K562 (cell line): ENCODE data around the gene NUSAP1. TPM values are rescaled to one million over a fixed set of nuclear protein-coding genes. Genes with fewer than 3 reads are reported as not detected.

Experiments used
- FOXK2 ChIP-seq, 2 experiments: fragments of 450-650 bp; IDR thresholded peaks in 1 of 2; conservative IDR thresholded peaks in 1 of 2; 2 replicates each; pipeline ENCODE4 v1.6.1; 2016; ENCODE audit warnings: low read depth in 2 of 2, mild to moderate bottlenecking in 1 of 2
- MTA1 ChIP-seq: fragments of 450-650 bp; IDR thresholded peaks from 2 replicates; pipeline ENCODE4 v1.6.1; 2017; ENCODE audit warnings: borderline replicate concordance
- NR3C1 ChIP-seq: sonication (generic); formaldehyde crosslinking; IDR thresholded peaks from 2 replicates; pipeline ENCODE4 v1.8.1; 2022; ENCODE audit warnings: missing genetic modification reagents
- YY1 ChIP-seq, 3 experiments: IDR thresholded peaks; 2 replicates each; pipeline ENCODE4 v1.6.1; 2011; ENCODE audit warnings: low read length in 2 of 3, mild to moderate bottlenecking in 2 of 3, moderate library complexity in 2 of 3, borderline replicate concordance in 1 of 3, control low read depth in 1 of 3, low read depth in 1 of 3; ENCODE audit not compliant: insufficient read depth in 3 of 3, insufficient replicate concordance in 2 of 3, control insufficient read depth in 1 of 3, insufficient read length in 1 of 3; ENCODE audit errors: extremely low read depth in 1 of 3
- ZNF583 ChIP-seq: fragments of 250-450 bp; sonication (Bioruptor Pico); IDR thresholded peaks from 2 replicates; pipeline ENCODE4 v1.4.0; 2020
- ZNF76 ChIP-seq: fragments of 250-450 bp; sonication (Bioruptor Pico); IDR thresholded peaks from 2 replicates; pipeline ENCODE4 v1.4.0; 2020; ENCODE audit warnings: mild to moderate bottlenecking, moderate library complexity, borderline replicate concordance
- polyA plus RNA-seq, 8 experiments: library from polyadenylated mRNA; depleted of rRNA in 4 of 8; stranded (reverse) in 5 of 8; unstranded in 3 of 8; fragments of >200 nt; fragmentation: Nextera tagmentation in 2 of 8; fragmentation: Illumina TruSeq in 1 of 8; extraction: Ambion mirVana in 2 of 8; extraction: Trizol in 1 of 8; gene quantifications; 2 replicates each; pipeline versions ENCODE4 v1.2.1 to v1.2.3, GENCODE V29; 2011 to 2014; ENCODE audit warnings: inconsistent platforms in 1 of 8, missing spikeins in 1 of 8
- total RNA-seq, 7 experiments: library from RNA; depleted of rRNA in 6 of 7; stranded (reverse); fragments of >200 nt in 6 of 7; fragmentation: Illumina TruSeq in 2 of 7; extraction: Trizol in 2 of 7; gene quantifications; 2 replicates each; pipeline versions ENCODE4 v1.2.1 to v1.2.3, GENCODE V29; 2011 to 2021; ENCODE audit warnings: low replicate concordance in 1 of 7
- TF ChIP-seq, protein P1 (sequence below): fragments of 250-450 bp; sonication (Bioruptor Pico); IDR thresholded peaks from 2 replicates; pipeline ENCODE4 v1.5.0; 2021; ENCODE audit warnings: mild to moderate bottlenecking, moderate library complexity
- TF ChIP-seq, protein P2 (sequence below): fragments of 200-800 bp; sonication (Bioruptor generic); IDR thresholded peaks from 2 replicates; pipeline ENCODE4 v1.6.1; 2017; ENCODE audit warnings: missing genetic modification characterization, missing compliant biosample characterization
- TF ChIP-seq, protein P3 (sequence below): fragments of 450-650 bp; IDR thresholded peaks from 2 replicates; pipeline ENCODE4 v1.6.1; 2016; ENCODE audit warnings: low read depth
- TF ChIP-seq, protein P4 (sequence below): fragments of 450-650 bp; IDR thresholded peaks from 2 replicates; pipeline ENCODE4 v1.6.1; 2016; ENCODE audit warnings: borderline replicate concordance

NUSAP1 gene
- total and polyA plus RNA-seq, 9 of the 15 experiments (the other 6 are each of a cell fraction or from before 2014, with no cell fraction given): 119 to 266 (median 227) TPM

DNA sequence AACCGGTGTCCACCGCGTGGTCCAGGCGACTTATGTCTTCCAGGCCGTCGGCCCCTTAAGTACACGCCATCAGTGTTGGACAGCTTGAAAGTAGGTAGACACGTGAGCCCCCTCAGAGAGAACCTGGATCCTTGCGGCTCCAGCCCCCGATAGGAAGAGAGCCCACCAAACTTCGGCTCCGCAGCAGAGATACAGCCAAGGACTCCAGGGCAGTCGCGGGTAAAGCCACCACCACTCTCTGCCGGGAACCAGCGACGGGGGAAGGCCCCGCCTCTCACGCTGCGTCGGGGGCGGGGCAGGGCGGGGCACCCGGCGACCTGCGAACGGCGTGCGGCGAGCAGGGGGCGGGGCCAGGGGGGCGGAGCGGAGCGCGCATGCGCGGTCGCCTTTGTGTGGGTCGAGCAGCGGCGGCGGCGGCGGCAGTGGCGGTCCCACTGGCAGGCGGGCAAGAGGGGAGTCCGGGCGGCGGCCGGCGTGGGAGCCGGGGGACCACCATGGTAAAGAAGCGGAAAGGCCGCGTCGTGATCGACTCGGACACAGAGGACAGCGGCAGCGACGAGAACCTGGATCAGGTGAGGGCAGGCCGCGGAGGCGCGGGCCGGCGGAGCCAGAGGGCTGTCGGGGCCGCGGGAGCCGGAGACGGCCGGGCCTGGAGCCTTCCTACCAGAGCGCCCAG lies 84.2 kb downstream of the NUSAP1 start, which contains the start of gene RTF1 (continued):
- TF ChIP-seq YY1 (IDR thresholded peaks at IDR 0.05; ENCODE audit: borderline replicate concordance in 1 of 3, control insufficient read depth in 1 of 3, extremely low read depth in 1 of 3, insufficient read depth in 3 of 3, insufficient read length in 1 of 3, insufficient replicate concordance in 2 of 3, low read depth in 1 of 3, low read length in 2 of 3) (peak in 2 of 3 experiments; percentile 13 to 63), FOXK2 (conservative IDR thresholded peaks at IDR 0.05 in 1 of 2, IDR thresholded peaks at IDR 0.05 in 1 of 2; ENCODE audit: low read depth in 2 of 2) (peak; percentile 57 to 58; a peak in 2 of 4 replicates), MTA1 (peak; percentile 97), ZNF76 (CRISPR knock-in tag) (no peak), ZNF583 (CRISPR knock-in tag) (no peak), NR3C1 (CRISPR knock-in tag) (peak; percentile 83; the same call in 1 of the 2 replicates)
- TF ChIP-seq, protein P1, sequence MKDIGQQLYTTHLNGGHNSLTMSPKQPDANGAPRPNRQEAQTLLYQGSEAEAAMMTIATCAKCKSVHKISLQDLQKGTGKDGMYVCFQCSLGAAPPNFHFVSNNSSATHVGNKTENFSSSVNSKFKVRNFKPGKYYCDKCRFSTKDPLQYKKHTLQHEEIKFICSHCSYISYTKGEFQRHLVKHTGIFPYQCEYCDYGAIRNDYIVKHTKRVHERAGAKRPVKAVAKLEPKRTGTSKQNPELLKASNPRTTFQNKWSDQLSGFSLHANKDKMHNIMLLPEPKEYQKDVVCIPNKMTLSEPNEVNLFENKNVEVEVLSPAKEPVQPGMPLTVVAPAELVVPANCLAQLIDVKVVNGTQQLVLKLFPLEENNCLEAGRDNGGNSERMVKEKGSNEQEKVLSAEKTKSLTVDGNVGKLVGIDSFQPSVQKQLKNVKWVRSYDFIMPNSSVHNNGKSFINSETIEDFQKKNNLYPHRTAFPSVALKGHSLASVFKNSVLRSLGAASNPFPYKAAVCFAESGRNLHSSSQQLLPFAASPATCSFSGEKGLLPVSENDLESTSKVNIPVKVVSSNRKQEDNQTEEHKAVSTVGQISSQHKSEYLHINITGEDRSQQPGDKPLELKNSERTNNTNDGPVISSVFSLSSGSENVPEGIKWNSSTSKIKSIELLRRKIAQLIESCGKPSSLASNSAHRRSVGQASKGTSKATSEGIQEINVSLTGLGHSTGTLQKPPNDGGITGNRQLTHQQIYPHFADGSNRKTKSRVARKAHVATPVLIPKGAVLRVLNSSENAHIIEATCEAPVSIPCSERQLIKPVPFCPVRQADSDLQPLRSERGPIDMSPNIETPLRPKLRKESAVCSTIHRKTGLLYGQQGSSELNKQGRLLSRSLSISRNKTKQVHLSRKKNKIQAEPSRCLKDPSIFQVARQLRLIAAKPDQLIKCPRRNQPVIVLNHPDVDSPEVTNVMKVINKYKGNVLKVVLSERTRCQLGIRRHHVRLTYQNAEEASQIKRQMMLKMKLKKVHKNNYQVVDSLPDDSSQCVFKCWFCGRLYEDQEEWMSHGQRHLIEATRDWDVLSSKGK (CRISPR knock-in tag): no peak
- TF ChIP-seq, protein P2, sequence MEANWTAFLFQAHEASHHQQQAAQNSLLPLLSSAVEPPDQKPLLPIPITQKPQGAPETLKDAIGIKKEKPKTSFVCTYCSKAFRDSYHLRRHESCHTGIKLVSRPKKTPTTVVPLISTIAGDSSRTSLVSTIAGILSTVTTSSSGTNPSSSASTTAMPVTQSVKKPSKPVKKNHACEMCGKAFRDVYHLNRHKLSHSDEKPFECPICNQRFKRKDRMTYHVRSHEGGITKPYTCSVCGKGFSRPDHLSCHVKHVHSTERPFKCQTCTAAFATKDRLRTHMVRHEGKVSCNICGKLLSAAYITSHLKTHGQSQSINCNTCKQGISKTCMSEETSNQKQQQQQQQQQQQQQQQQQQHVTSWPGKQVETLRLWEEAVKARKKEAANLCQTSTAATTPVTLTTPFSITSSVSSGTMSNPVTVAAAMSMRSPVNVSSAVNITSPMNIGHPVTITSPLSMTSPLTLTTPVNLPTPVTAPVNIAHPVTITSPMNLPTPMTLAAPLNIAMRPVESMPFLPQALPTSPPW (CRISPR knock-in tag): peak; percentile 92
- TF ChIP-seq, protein P3, sequence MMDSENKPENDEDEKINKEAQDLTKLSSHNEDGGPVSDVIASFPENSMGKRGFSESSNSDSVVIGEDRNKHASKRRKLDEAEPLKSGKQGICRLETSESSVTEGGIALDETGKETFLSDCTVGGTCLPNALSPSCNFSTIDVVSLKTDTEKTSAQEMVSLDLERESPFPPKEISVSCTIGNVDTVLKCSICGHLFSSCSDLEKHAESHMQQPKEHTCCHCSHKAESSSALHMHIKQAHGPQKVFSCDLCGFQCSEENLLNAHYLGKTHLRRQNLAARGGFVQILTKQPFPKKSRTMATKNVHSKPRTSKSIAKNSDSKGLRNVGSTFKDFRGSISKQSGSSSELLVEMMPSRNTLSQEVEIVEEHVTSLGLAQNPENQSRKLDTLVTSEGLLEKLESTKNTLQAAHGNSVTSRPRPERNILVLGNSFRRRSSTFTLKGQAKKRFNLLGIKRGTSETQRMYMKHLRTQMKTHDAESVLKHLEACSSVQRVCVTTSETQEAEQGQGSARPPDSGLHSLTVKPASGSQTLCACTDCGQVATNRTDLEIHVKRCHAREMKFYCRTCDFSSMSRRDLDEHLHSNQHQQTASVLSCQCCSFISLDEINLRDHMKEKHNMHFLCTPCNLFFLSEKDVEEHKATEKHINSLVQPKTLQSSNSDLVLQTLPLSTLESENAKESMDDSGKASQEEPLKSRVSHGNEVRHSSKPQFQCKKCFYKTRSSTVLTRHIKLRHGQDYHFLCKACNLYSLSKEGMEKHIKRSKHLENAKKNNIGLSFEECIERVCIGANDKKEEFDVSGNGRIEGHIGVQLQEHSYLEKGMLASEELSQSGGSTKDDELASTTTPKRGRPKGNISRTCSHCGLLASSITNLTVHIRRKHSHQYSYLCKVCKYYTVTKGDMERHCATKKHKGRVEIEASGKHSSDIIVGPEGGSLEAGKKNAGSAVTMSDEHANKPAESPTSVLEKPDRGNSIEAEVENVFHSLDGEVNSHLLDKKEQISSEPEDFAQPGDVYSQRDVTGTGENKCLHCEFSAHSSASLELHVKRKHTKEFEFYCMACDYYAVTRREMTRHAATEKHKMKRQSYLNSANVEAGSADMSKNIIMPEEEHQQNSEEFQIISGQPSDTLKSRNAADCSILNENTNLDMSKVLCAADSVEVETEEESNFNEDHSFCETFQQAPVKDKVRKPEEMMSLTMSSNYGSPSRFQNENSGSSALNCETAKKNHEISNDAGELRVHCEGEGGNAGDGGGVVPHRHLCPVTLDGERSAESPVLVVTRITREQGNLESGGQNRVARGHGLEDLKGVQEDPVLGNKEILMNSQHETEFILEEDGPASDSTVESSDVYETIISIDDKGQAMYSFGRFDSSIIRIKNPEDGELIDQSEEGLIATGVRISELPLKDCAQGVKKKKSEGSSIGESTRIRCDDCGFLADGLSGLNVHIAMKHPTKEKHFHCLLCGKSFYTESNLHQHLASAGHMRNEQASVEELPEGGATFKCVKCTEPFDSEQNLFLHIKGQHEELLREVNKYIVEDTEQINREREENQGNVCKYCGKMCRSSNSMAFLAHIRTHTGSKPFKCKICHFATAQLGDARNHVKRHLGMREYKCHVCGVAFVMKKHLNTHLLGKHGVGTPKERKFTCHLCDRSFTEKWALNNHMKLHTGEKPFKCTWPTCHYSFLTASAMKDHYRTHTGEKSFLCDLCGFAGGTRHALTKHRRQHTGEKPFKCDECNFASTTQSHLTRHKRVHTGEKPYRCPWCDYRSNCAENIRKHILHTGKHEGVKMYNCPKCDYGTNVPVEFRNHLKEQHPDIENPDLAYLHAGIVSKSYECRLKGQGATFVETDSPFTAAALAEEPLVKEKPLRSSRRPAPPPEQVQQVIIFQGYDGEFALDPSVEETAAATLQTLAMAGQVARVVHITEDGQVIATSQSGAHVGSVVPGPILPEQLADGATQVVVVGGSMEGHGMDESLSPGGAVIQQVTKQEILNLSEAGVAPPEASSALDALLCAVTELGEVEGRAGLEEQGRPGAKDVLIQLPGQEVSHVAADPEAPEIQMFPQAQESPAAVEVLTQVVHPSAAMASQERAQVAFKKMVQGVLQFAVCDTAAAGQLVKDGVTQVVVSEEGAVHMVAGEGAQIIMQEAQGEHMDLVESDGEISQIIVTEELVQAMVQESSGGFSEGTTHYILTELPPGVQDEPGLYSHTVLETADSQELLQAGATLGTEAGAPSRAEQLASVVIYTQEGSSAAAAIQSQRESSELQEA: no peak
- TF ChIP-seq, protein P4, sequence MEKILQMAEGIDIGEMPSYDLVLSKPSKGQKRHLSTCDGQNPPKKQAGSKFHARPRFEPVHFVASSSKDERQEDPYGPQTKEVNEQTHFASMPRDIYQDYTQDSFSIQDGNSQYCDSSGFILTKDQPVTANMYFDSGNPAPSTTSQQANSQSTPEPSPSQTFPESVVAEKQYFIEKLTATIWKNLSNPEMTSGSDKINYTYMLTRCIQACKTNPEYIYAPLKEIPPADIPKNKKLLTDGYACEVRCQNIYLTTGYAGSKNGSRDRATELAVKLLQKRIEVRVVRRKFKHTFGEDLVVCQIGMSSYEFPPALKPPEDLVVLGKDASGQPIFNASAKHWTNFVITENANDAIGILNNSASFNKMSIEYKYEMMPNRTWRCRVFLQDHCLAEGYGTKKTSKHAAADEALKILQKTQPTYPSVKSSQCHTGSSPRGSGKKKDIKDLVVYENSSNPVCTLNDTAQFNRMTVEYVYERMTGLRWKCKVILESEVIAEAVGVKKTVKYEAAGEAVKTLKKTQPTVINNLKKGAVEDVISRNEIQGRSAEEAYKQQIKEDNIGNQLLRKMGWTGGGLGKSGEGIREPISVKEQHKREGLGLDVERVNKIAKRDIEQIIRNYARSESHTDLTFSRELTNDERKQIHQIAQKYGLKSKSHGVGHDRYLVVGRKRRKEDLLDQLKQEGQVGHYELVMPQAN: peak; percentile 99
